OCI-LY3 (cell line): ENCODE results near the gene EPHB4.

Source experiments
- EZH2phosphoT487 ChIP-seq: fragments of 200-600 bp; shearing (Covaris generic); IDR thresholded peaks from 2 replicates; pipeline ENCODE4 v1.6.1; 2018; ENCODE audit warnings: antibody characterized with exemption, mixed run types, low read depth
- TF ChIP-seq, protein P1 (sequence below): fragments of 200-600, 300-600 bp; sonication (generic); IDR thresholded peaks from 2 replicates; pipeline ENCODE4 v1.5.1; 2014; ENCODE audit warnings: antibody characterized with exemption, low read length, low read depth

DNA sequence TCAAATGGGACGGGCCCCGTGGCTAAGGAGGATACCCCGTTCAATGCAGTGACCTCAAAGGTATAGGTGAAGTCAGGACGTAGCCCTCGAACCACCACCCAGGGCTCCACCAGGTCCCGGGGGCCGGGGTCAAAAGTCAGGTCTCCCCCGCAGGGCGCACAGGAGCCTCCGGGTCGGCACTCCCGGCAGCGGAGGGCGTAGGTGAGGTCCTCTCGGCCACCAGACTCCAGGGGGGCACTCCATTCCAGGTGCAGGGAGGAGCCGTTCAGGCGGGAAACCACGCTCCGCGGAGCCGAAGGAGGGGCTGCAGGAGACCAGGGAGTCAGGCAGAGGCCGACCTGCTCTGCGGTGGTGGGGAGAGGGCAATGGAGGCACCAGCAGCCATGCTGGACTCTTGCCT lies 7.7 kb downstream of the EPHB4 start:
- TF ChIP-seq, protein P1, sequence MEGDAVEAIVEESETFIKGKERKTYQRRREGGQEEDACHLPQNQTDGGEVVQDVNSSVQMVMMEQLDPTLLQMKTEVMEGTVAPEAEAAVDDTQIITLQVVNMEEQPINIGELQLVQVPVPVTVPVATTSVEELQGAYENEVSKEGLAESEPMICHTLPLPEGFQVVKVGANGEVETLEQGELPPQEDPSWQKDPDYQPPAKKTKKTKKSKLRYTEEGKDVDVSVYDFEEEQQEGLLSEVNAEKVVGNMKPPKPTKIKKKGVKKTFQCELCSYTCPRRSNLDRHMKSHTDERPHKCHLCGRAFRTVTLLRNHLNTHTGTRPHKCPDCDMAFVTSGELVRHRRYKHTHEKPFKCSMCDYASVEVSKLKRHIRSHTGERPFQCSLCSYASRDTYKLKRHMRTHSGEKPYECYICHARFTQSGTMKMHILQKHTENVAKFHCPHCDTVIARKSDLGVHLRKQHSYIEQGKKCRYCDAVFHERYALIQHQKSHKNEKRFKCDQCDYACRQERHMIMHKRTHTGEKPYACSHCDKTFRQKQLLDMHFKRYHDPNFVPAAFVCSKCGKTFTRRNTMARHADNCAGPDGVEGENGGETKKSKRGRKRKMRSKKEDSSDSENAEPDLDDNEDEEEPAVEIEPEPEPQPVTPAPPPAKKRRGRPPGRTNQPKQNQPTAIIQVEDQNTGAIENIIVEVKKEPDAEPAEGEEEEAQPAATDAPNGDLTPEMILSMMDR: no peak
- TF ChIP-seq EZH2phosphoT487: no peak
